DOHH2 (cell line): Measurements from ENCODE around the gene C1orf105.

Experiments
- H3F3A ChIP-seq: fragments of 200-600 bp; sonication (generic), shearing (Covaris generic); 2 replicates; pipeline ENCODE4 v1.6.0; 2016; ENCODE audit warnings: antibody characterized with exemption, mild to moderate bottlenecking; ENCODE audit not compliant: control insufficient read depth, insufficient read depth
- H3K27ac ChIP-seq: fragments of 200-600 bp; sonication (generic); 2 replicates; pipeline ENCODE4 v1.5.1; 2014; ENCODE audit warnings: low read depth, mild to moderate bottlenecking, low read length, moderate library complexity
- H3K27me3 ChIP-seq: fragments of 200-600 bp; sonication (generic); 2 replicates; pipeline ENCODE4 v1.6.1; 2014; ENCODE audit warnings: mild to moderate bottlenecking, low read length, mixed read lengths; ENCODE audit not compliant: control insufficient read depth
- H3K36me3 ChIP-seq: fragments of 200-600 bp; sonication (generic); 2 replicates; pipeline ENCODE4 v1.6.1; 2014; ENCODE audit warnings: mild to moderate bottlenecking, low read length, moderate library complexity, mixed read lengths; ENCODE audit not compliant: control insufficient read depth
- H3K4me1 ChIP-seq: fragments of 200-600 bp; sonication (generic); 2 replicates; pipeline ENCODE4 v1.6.1; 2014; ENCODE audit warnings: mild to moderate bottlenecking, low read length, mixed read lengths; ENCODE audit not compliant: control insufficient read depth
- H3K4me2 ChIP-seq: fragments of 200-600 bp; sonication (generic); 2 replicates; pipeline ENCODE4 v1.6.0; 2014; ENCODE audit warnings: mild to moderate bottlenecking, low read length, moderate library complexity
- H3K4me3 ChIP-seq: fragments of 200-600 bp; sonication (generic); 2 replicates; pipeline ENCODE4 v1.5.1; 2014; ENCODE audit warnings: mild to moderate bottlenecking, low read length, mixed read lengths
- H3K79me2 ChIP-seq: fragments of 200-600 bp; sonication (generic); 2 replicates; pipeline ENCODE4 v1.6.1; 2014; ENCODE audit warnings: mild to moderate bottlenecking, low read length, mixed read lengths; ENCODE audit not compliant: control insufficient read depth
- H3K9me2 ChIP-seq: fragments of 200-600 bp; sonication (generic); replicated peaks from 2 replicates; pipeline ENCODE4 v1.6.1; 2014; ENCODE audit warnings: mild to moderate bottlenecking, low read length, mixed read lengths; ENCODE audit not compliant: control insufficient read depth
- H3K9me3 ChIP-seq: fragments of 200-600 bp; sonication (generic); 2 replicates; pipeline ENCODE4 v1.6.1; 2014; ENCODE audit warnings: antibody characterized with exemption, low read length, mixed read lengths; ENCODE audit not compliant: control insufficient read depth, insufficient read depth
- H4K20me1 ChIP-seq: fragments of 200-600 bp; sonication (generic); 2 replicates; pipeline ENCODE4 v1.6.0; 2014; ENCODE audit warnings: low read depth, mild to moderate bottlenecking, antibody characterized with exemption, low read length, moderate library complexity; ENCODE audit not compliant: control insufficient read depth, insufficient read depth
- EZH2phosphoT487 ChIP-seq: fragments of 200-600 bp; sonication (generic); IDR thresholded peaks from 2 replicates; pipeline ENCODE4 v1.6.1; 2017; ENCODE audit warnings: borderline replicate concordance, mild to moderate bottlenecking, antibody characterized with exemption, low read length, moderate library complexity, mixed read lengths
- TF ChIP-seq, protein P1 (sequence below): fragments of 200-600 bp; sonication (generic); IDR thresholded peaks from one replicate; pipeline ENCODE4 v1.5.1; 2014; ENCODE audit warnings: antibody characterized with exemption, mild to moderate bottlenecking, low read depth, low read length; ENCODE audit not compliant: poor library complexity, severe bottlenecking

The C1orf105 gene

DNA sequence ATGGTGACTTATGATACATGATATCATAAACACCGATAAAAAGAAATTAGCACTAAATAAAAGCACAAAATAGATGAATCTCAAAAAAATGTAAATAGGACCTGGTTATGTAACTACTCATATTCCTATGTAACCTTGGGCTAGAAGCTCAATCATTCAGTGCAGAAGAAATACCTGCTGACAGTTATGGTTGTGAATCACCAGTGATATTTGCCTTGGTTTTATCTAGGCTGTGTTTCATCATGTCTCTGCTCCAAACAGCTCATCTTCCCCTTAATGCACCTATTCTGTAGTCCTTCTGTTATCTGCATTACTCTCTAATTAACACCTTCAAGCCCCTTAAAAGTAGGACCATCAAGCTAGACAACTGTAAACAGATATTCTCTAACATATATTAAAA is 39.7 kb downstream of the C1orf105 start:
- peaks cover 3% of the 10 kb centered on the region; the same call in 1 of the 2 replicates for H3K27me3 ChIP-seq
- H3K4me2 ChIP-seq: no peak overlapping the region
- H3K27ac ChIP-seq: no peak overlapping the region
- no peaks in the 10 kb centered on the region for H3F3A ChIP-seq
- no peaks in the 10 kb centered on the region for H3K9me3 ChIP-seq
- TF ChIP-seq, protein P1, sequence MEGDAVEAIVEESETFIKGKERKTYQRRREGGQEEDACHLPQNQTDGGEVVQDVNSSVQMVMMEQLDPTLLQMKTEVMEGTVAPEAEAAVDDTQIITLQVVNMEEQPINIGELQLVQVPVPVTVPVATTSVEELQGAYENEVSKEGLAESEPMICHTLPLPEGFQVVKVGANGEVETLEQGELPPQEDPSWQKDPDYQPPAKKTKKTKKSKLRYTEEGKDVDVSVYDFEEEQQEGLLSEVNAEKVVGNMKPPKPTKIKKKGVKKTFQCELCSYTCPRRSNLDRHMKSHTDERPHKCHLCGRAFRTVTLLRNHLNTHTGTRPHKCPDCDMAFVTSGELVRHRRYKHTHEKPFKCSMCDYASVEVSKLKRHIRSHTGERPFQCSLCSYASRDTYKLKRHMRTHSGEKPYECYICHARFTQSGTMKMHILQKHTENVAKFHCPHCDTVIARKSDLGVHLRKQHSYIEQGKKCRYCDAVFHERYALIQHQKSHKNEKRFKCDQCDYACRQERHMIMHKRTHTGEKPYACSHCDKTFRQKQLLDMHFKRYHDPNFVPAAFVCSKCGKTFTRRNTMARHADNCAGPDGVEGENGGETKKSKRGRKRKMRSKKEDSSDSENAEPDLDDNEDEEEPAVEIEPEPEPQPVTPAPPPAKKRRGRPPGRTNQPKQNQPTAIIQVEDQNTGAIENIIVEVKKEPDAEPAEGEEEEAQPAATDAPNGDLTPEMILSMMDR: no peak
- no peak for TF ChIP-seq EZH2phosphoT487
- H3K79me2 ChIP-seq: no peaks in the 10 kb centered on the region
- H3K4me3 ChIP-seq: no peak overlapping the region
- no peaks in the 10 kb centered on the region for H4K20me1 ChIP-seq
- H3K9me2 ChIP-seq: no peaks in the 10 kb centered on the region
- no peaks in the 10 kb centered on the region for H3K36me3 ChIP-seq
- H3K4me1 ChIP-seq: no peaks in the 10 kb centered on the region

DNA sequence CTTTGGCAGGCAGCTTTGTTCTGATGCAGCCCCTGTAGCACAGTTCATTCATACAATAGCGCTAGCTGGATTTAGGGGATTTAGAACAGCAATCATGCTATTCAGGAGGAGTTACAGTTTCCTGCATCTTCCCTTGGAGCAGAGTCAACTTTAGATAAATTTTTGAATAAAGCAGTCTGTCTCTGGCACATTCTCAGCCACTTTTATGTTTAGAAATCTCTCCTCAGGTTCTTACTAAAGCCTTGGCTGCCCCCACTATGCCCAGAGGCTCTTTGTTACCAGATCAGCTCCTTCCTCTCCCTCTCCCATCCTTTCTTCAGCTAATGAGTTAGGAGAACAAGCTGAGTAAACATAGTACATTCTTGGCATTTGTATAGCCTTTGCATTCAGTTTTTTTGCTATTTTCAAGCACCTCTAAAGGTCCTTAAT is 40.4 kb downstream of the C1orf105 start:
- TF ChIP-seq EZH2phosphoT487: no peak
- TF ChIP-seq, protein P1: no peak
- Histone ChIP-seq H3F3A (no peaks in the 10 kb centered on the region), H3K27ac (no peak overlapping the region), H3K9me2 (no peaks in the 10 kb centered on the region), H3K4me3 (no peak overlapping the region), H3K4me1 (no peaks in the 10 kb centered on the region), H3K9me3 (no peaks in the 10 kb centered on the region), H3K36me3 (no peaks in the 10 kb centered on the region), H3K27me3 (peaks cover 3% of the 10 kb centered on the region; the same call in 1 of the 2 replicates), H4K20me1 (no peaks in the 10 kb centered on the region), H3K79me2 (no peaks in the 10 kb centered on the region), H3K4me2 (no peak overlapping the region)

GRCh38 chr1:172465617-172466016 is 45.1 kb downstream of the C1orf105 start:
- Histone ChIP-seq H3F3A (no peaks in the 10 kb centered on the region), H4K20me1 (no peaks in the 10 kb centered on the region), H3K27ac (no peak overlapping the region), H3K36me3 (no peaks in the 10 kb centered on the region), H3K4me1 (no peaks in the 10 kb centered on the region), H3K4me3 (no peak overlapping the region), H3K27me3 (peaks cover 3% of the 10 kb centered on the region; the same call in 1 of the 2 replicates), H3K9me3 (no peaks in the 10 kb centered on the region; the same call in 1 of the 2 replicates), H3K9me2 (no peaks in the 10 kb centered on the region), H3K79me2 (no peaks in the 10 kb centered on the region), H3K4me2 (no peak overlapping the region)
- TF ChIP-seq EZH2phosphoT487: no peak
- TF ChIP-seq, protein P1: no peak
